Measurements from ENCODE around the gene CSPG5. TPM values are rescaled to one million over a fixed set of nuclear protein-coding genes. Genes with fewer than 3 reads are reported as not detected.

The CSPG5 gene
- total RNA-seq, 1 experiment from 2014 or later: 5.7 TPM

- Histone ChIP-seq H3T11ph (ENCODE audit: low read length) (no peak within 1 kb of the TSS), H4K8ac (replicated peaks; ENCODE audit: insufficient read length, low read depth, low read length) (no peak within 1 kb of the TSS), H3K4me1 (ENCODE audit: insufficient read depth, low read length) (no peaks in the 10 kb centered on the region), H3K27ac (ENCODE audit: insufficient read length, low read depth, low read length) (peak within 1 kb of the TSS; percentile 47), H2BK5ac (ENCODE audit: insufficient read length, low read length) (no peak within 1 kb of the TSS), H2AFZ (ENCODE audit: low read length) (no peak within 1 kb of the TSS), H4K5ac (ENCODE audit: insufficient read length, low read depth, low read length) (no peak within 1 kb of the TSS), H2BK15ac (ENCODE audit: low read depth, low read length) (no peak within 1 kb of the TSS), H3K23me2 (ENCODE audit: insufficient read length, low read depth, low read length, poor library complexity, severe bottlenecking) (peaks cover 6% of the 10 kb centered on the region), H2AK5ac (ENCODE audit: insufficient read length, low read length) (no peak within 1 kb of the TSS), H3K4me2 (ENCODE audit: insufficient read depth, insufficient read length, low read length) (peak within 1 kb of the TSS; percentile 86), H3K9me3 (ENCODE audit: control insufficient read depth, low read depth, low read length) (no peaks in the 10 kb centered on the region), H3K79me2 (ENCODE audit: insufficient read depth, low read length) (peaks cover 6% of the 10 kb centered on the region; the same call in 1 of the 2 replicates), H3K9ac (ENCODE audit: extremely low read depth, insufficient read length, low read length) (peak within 1 kb of the TSS; percentile 92), H2BK120ac (ENCODE audit: low read depth, low read length, poor library complexity, severe bottlenecking) (no peak within 1 kb of the TSS), H3K14ac (ENCODE audit: insufficient read depth, low read length) (peak within 1 kb of the TSS; percentile 87), H3K23ac (ENCODE audit: insufficient read length, low read depth, low read length) (no peak within 1 kb of the TSS), H3K18ac (ENCODE audit: insufficient read length, low read depth, low read length) (peak within 1 kb of the TSS; percentile 62), H3K56ac (ENCODE audit: insufficient read length, low read depth, low read length) (no peak within 1 kb of the TSS), H4K91ac (ENCODE audit: insufficient read length, low read depth, low read length) (no peak within 1 kb of the TSS), H2BK20ac (ENCODE audit: low read depth, low read length, poor library complexity, severe bottlenecking) (no peak within 1 kb of the TSS), H2BK12ac (ENCODE audit: insufficient read length, low read depth, low read length) (no peak within 1 kb of the TSS), H4K20me1 (ENCODE audit: control insufficient read depth, insufficient read depth, insufficient read length) (no peaks in the 10 kb centered on the region), H3K27me3 (ENCODE audit: insufficient read depth, low read length) (no peaks in the 10 kb centered on the region), H3K79me1 (ENCODE audit: insufficient read depth, low read depth, low read length, poor library complexity, severe bottlenecking) (peaks cover 6% of the 10 kb centered on the region), H3K4ac (ENCODE audit: low read depth, low read length) (no peak within 1 kb of the TSS; the same call in 1 of the 2 replicates)
- peak; percentile 68 for TF ChIP-seq CTCF (conservative IDR thresholded peaks at IDR 0.05)
- Mint-ChIP-seq H3K4me1 (peaks cover 8 to 10% of the 10 kb centered on the region in 2 experiments), H3K4me3 (peak within 1 kb of the TSS; percentile 98 to 99), H3K27ac (peak within 1 kb of the TSS; percentile 97 to 98 (median 98)), H3K9me3 (no peaks in the 10 kb centered on the region), H3K27me3 (ENCODE audit: low read depth) (no peaks in the 10 kb centered on the region; the same call in none of the 2 replicates), H3K36me3 (ENCODE audit: insufficient read depth in 1 of 3, low read depth in 3 of 3) (peaks cover 9 to 30% (median 24%) of the 10 kb centered on the region in 3 experiments)
- WGBS (ENCODE audit: extremely low coverage, insufficient read length, low lambda C conversion rate): no CpG with 5 or more reads among the region's 71 CpGs
- peak; percentile 98 for DNase-seq
Measured at GRCh38 chr3:47513125-47513929, 65.3 kb downstream of the CSPG5 start, which contains the start of gene ELP6. Gene ELP6, minus strand, starts transcription at chr3:47513712. Its CDS starts 122 bp downstream, at chr3:47513590.
